ENCODE results near the gene PPM1H.

The PPM1H gene

DNA sequence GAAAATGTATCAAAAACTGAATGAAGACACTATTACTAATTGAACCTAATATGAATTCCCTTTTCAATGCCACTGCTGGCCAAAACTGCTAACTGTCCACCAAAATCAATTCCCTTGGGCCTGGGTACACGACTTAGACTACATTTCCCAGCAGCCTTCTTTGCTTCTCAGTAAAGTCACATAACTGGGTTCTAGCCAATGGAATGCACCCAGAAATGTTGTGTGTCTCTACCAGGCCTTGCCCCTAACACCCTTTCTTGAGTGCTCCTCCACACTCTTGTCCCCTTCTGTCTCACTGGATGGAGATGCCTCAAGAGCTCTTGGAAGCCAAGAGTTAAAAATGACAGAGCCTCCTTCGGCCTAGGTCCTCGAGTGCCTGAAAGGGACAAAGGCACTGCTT is 156.8 kb downstream of the PPM1H start:
- ChIA-PET POLR2A (interaction anchor here (0.7 kb wide), 1 partner anchor 215 kb away, joined by 3 read pairs; no protein-coding TSS in a partner anchor), CTCF (no interaction called here)
- Histone ChIP-seq H3K36me3 (ENCODE audit: control insufficient read depth in 2 of 2, insufficient read depth in 1 of 2, low read length in 2 of 2) (no peaks in the 10 kb centered on the region), H3K4me3 (ENCODE audit: low read depth, low read length) (no peak overlapping the region), H3K9me3 (ENCODE audit: control insufficient read depth, insufficient read depth, low read depth, low read length) (no peaks in the 10 kb centered on the region), H3K4me1 (ENCODE audit: control insufficient read depth, insufficient read depth, low read length) (no peaks in the 10 kb centered on the region), H3K27ac (ENCODE audit: extremely low read depth, low read depth, low read length) (no peak overlapping the region)
- TF ChIP-seq, protein P1, sequence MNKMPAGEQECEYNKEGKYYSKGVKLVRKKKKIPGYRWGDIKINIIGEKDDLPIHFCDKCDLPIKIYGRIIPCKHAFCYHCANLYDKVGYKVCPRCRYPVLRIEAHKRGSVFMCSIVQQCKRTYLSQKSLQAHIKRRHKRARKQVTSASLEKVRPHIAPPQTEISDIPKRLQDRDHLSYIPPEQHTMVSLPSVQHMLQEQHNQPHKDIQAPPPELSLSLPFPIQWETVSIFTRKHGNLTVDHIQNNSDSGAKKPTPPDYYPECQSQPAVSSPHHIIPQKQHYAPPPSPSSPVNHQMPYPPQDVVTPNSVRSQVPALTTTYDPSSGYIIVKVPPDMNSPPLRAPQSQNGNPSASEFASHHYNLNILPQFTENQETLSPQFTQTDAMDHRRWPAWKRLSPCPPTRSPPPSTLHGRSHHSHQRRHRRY (tag by site-specific recombination; IDR thresholded peaks at IDR 0.05) = no peak
- TF ChIP-seq BCL6B (tag by site-specific recombination; IDR thresholded peaks at IDR 0.05) = no peak
- TF ChIP-seq ZNF530 (tag by site-specific recombination; IDR thresholded peaks at IDR 0.05; ENCODE audit: low read depth) = no peak
- TF ChIP-seq SCRT1 (tag by site-specific recombination; IDR thresholded peaks at IDR 0.05; ENCODE audit: borderline replicate concordance) = no peak
- TF ChIP-seq ZNF114 (tag by site-specific recombination; IDR thresholded peaks at IDR 0.05) = no peak
- TF ChIP-seq MZF1 (tag by site-specific recombination; IDR thresholded peaks at IDR 0.05; ENCODE audit: borderline replicate concordance) = no peak
- TF ChIP-seq, protein P2, sequence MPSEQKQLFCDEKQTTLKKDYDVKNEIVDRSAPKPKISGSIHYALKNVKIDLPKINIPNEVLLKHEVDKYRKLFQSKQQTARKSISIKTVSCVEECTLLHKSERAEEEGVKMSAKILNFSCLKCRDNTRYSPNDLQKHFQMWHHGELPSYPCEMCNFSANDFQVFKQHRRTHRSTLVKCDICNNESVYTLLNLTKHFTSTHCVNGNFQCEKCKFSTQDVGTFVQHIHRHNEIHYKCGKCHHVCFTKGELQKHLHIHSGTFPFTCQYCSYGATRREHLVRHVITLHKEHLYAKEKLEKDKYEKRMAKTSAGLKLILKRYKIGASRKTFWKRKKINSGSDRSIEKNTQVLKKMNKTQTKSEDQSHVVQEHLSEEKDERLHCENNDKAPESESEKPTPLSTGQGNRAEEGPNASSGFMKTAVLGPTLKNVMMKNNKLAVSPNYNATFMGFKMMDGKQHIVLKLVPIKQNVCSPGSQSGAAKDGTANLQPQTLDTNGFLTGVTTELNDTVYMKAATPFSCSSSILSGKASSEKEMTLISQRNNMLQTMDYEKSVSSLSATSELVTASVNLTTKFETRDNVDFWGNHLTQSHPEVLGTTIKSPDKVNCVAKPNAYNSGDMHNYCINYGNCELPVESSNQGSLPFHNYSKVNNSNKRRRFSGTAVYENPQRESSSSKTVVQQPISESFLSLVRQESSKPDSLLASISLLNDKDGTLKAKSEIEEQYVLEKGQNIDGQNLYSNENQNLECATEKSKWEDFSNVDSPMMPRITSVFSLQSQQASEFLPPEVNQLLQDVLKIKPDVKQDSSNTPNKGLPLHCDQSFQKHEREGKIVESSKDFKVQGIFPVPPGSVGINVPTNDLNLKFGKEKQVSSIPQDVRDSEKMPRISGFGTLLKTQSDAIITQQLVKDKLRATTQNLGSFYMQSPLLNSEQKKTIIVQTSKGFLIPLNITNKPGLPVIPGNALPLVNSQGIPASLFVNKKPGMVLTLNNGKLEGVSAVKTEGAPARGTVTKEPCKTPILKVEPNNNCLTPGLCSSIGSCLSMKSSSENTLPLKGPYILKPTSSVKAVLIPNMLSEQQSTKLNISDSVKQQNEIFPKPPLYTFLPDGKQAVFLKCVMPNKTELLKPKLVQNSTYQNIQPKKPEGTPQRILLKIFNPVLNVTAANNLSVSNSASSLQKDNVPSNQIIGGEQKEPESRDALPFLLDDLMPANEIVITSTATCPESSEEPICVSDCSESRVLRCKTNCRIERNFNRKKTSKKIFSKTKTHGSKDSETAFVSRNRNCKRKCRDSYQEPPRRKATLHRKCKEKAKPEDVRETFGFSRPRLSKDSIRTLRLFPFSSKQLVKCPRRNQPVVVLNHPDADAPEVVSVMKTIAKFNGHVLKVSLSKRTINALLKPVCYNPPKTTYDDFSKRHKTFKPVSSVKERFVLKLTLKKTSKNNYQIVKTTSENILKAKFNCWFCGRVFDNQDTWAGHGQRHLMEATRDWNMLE (tag by site-specific recombination; conservative IDR thresholded peaks at IDR 0.05; ENCODE audit: low read depth) = no peak
- TF ChIP-seq ZNF600 (tag by site-specific recombination; IDR thresholded peaks at IDR 0.05) = no peak
- TF ChIP-seq ZNF335 (tag by site-specific recombination; conservative IDR thresholded peaks at IDR 0.05) = no peak
- TF ChIP-seq REST (tag by site-specific recombination; IDR thresholded peaks at IDR 0.05) = no peak
- TF ChIP-seq KLF9 (tag by site-specific recombination; IDR thresholded peaks at IDR 0.05; ENCODE audit: low read depth) = no peak
- no peak for TF ChIP-seq HOXA7 (CRISPR knock-in tag; IDR thresholded peaks at IDR 0.05; ENCODE audit: borderline replicate concordance)
- TF ChIP-seq ZNF830 (tag by site-specific recombination; IDR thresholded peaks at IDR 0.05; ENCODE audit: low read depth) = no peak

- TF ChIP-seq FEZF1 (tag by site-specific recombination; IDR thresholded peaks at IDR 0.05) (no peak), ZNF239 (tag by site-specific recombination; IDR thresholded peaks at IDR 0.05) (no peak), ZNF76 (tag by site-specific recombination; IDR thresholded peaks at IDR 0.05; ENCODE audit: borderline replicate concordance, low read depth) (no peak), ZNF184 (tag by site-specific recombination; IDR thresholded peaks at IDR 0.05) (no peak), HOXA7 (CRISPR knock-in tag; IDR thresholded peaks at IDR 0.05; ENCODE audit: borderline replicate concordance) (no peak), ZNF660 (tag by site-specific recombination; IDR thresholded peaks at IDR 0.05) (no peak), ZFP3 (tag by site-specific recombination; IDR thresholded peaks at IDR 0.05; ENCODE audit: low read depth) (no peak)
- CTCF ChIA-PET = no interaction called here
- POLR2A ChIA-PET = no interaction called here
- Histone ChIP-seq H3K4me3 (ENCODE audit: low read depth, low read length) (no peak overlapping the region), H3K4me1 (ENCODE audit: control insufficient read depth, insufficient read depth, low read length) (no peaks in the 10 kb centered on the region), H3K36me3 (ENCODE audit: control insufficient read depth in 2 of 2, insufficient read depth in 1 of 2, low read length in 2 of 2) (no peaks in the 10 kb centered on the region), H3K27ac (ENCODE audit: extremely low read depth, low read depth, low read length) (no peak overlapping the region), H3K9me3 (ENCODE audit: control insufficient read depth, insufficient read depth, low read depth, low read length) (no peaks in the 10 kb centered on the region)
Observed at GRCh38 chr12:62776997-62777396, 158.0 kb downstream of the PPM1H start.
